ENCODE measurements around the gene WDR43.

WDR43 gene

DNA sequence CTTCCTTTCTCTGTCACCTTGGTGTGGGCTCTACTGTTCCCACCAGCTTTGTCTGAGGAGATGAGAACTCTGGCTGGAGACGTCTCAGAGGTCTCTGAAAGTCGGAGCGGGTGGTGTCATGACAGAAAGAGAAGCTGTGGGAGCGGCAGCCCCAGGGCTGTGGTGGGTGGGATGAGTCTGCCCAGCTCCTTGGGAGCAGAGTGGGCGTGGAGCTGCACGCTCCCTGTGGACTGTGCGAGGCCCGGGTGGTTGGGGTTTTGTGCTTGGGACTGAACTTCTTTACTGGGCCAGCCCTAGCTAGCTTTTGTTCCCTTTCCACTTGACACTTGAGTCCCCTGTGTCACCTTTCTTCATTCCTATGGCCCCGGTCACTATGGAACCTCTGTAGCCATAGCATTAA is 97.0 kb downstream of the WDR43 start:
- no peak for TF ChIP-seq HDGF (IDR thresholded peaks at IDR 0.05; ENCODE audit: borderline replicate concordance)
- no peak for TF ChIP-seq NFRKB (IDR thresholded peaks at IDR 0.05)
- no peak for TF ChIP-seq ZNF384 (IDR thresholded peaks at IDR 0.05)
- no peak for TF ChIP-seq LEF1 (IDR thresholded peaks at IDR 0.05; ENCODE audit: borderline replicate concordance)
- TF ChIP-seq SUZ12 (IDR thresholded peaks at IDR 0.05) = no peak
- no peak for TF ChIP-seq FOXM1 (IDR thresholded peaks at IDR 0.05; ENCODE audit: borderline replicate concordance)
- no peak for TF ChIP-seq ELF4 (IDR thresholded peaks at IDR 0.05)
- TF ChIP-seq FOXK2 (IDR thresholded peaks at IDR 0.05) = no peak
- TF ChIP-seq FOXA1 (IDR thresholded peaks at IDR 0.05) = no peak
- no peak for TF ChIP-seq ARNT (IDR thresholded peaks at IDR 0.05)
- TF ChIP-seq BHLHE40 (IDR thresholded peaks at IDR 0.05; ENCODE audit: borderline replicate concordance) = no peak
- TF ChIP-seq L3MBTL2 (conservative IDR thresholded peaks at IDR 0.05) = no peak
- no peak for TF ChIP-seq TARDBP (IDR thresholded peaks at IDR 0.05)
- no peak for TF ChIP-seq SP1 (IDR thresholded peaks at IDR 0.05)
- no peak for TF ChIP-seq CTBP1 (IDR thresholded peaks at IDR 0.05; ENCODE audit: borderline replicate concordance)
- TF ChIP-seq PKNOX1 (IDR thresholded peaks at IDR 0.05) = no peak
- no peak for DNase-seq (ENCODE audit: extremely low spot score)
- POLR2A ChIA-PET = no interaction called here
- CTCF ChIA-PET = no interaction called here

DNA sequence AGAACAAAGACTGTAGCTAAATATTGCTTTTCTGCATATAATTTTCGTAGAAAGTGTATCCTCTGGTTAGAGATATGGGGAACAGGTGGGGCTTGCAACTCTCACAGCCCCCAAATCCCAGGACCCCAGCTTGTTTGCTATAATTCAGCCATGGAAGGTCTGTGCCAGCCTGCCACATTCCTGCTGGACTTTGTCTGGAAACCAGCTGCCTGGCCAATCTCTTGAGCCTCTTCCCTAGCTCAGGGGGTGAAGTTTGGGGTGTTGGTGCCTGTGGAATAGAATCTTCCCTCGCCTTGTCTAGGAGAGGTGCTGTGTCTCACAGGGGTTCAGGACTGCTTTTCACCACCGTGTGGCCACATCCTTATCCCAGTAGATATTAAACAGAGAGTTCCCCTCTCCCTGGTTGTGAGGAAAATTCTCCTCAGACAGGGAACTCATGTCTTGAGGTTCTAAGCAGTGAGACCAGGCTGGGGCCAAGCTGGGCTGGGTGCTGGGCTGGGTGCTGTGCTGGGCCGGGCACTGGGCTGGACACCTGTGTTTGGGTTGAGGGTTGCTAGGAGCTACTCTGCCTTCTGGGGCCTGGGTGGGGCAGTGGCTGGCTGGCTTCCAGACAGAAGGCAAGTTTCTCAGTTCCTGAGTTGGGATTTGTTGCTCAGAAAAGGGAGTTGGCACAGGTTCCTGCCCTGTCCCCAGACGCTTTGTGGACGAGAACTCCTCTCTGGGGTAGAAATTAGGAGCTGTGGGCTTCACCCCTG is 98.9 kb downstream of the WDR43 start:
- TF ChIP-seq PKNOX1 (IDR thresholded peaks at IDR 0.05) (no peak), HDGF (IDR thresholded peaks at IDR 0.05; ENCODE audit: borderline replicate concordance) (no peak), BHLHE40 (IDR thresholded peaks at IDR 0.05; ENCODE audit: borderline replicate concordance) (no peak), FOXK2 (IDR thresholded peaks at IDR 0.05) (no peak), CTBP1 (IDR thresholded peaks at IDR 0.05; ENCODE audit: borderline replicate concordance) (no peak), L3MBTL2 (conservative IDR thresholded peaks at IDR 0.05) (no peak), FOXA1 (IDR thresholded peaks at IDR 0.05) (no peak)
- ChIA-PET POLR2A (no interaction called here), CTCF (interaction anchor here (0.6 kb wide), 1 partner anchor 322 kb away, joined by 3 read pairs; no protein-coding TSS in a partner anchor)
- no peak for DNase-seq (ENCODE audit: extremely low spot score)

DNA sequence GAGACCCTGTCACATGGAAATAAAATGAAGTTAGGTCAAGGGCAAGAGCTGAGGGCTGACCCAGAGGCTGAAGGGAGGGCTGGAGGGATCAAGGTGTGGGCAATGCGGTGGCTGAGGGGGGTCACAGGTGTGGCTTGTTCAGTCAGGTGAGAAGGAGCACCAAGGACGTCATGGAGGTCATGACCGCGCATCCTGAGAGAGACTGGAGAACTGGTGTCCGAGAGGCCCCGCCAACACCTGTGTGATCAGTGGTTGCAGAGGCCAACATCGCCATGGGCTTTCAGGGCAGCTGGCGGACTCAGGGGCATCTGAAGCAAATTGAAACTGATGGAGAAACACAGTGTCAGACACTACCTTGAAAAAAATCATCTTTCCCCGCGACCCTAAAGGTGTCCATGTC is 99.6 kb downstream of the WDR43 start:
- no peak for DNase-seq (ENCODE audit: extremely low spot score)
- ChIA-PET CTCF (no interaction called here), POLR2A (no interaction called here)
- TF ChIP-seq HDGF (IDR thresholded peaks at IDR 0.05; ENCODE audit: borderline replicate concordance) (no peak), PKNOX1 (IDR thresholded peaks at IDR 0.05) (no peak), FOXA1 (IDR thresholded peaks at IDR 0.05) (no peak), NFRKB (IDR thresholded peaks at IDR 0.05) (no peak), SP1 (IDR thresholded peaks at IDR 0.05) (no peak), BHLHE40 (IDR thresholded peaks at IDR 0.05; ENCODE audit: borderline replicate concordance) (no peak), TARDBP (IDR thresholded peaks at IDR 0.05) (no peak), ARNT (IDR thresholded peaks at IDR 0.05) (no peak), L3MBTL2 (conservative IDR thresholded peaks at IDR 0.05) (no peak), ZNF384 (IDR thresholded peaks at IDR 0.05) (no peak), ELF4 (IDR thresholded peaks at IDR 0.05) (no peak), CTBP1 (IDR thresholded peaks at IDR 0.05; ENCODE audit: borderline replicate concordance) (no peak), FOXK2 (IDR thresholded peaks at IDR 0.05) (no peak), SUZ12 (IDR thresholded peaks at IDR 0.05) (no peak)

- ChIA-PET POLR2A (no interaction called here), CTCF (no interaction called here)
- DNase-seq (ENCODE audit: extremely low spot score) = no peak
- TF ChIP-seq NFRKB (IDR thresholded peaks at IDR 0.05) = no peak
- no peak for TF ChIP-seq ZNF384 (IDR thresholded peaks at IDR 0.05)
- no peak for TF ChIP-seq FOXM1 (IDR thresholded peaks at IDR 0.05; ENCODE audit: borderline replicate concordance)
- no peak for TF ChIP-seq FOXK2 (IDR thresholded peaks at IDR 0.05)
- no peak for TF ChIP-seq TARDBP (IDR thresholded peaks at IDR 0.05)
Observed at GRCh38 chr2:28994679-28995078, 100.2 kb downstream of the WDR43 start.

- TF ChIP-seq CTBP1 (IDR thresholded peaks at IDR 0.05; ENCODE audit: borderline replicate concordance) (no peak), ARNT (IDR thresholded peaks at IDR 0.05) (no peak), NFRKB (IDR thresholded peaks at IDR 0.05) (no peak), FOXK2 (IDR thresholded peaks at IDR 0.05) (no peak), ZNF384 (IDR thresholded peaks at IDR 0.05) (no peak)
- CTCF ChIA-PET = interaction anchor here (0.8 kb wide), 1 partner anchor 194 kb away, joined by 3 read pairs; no protein-coding TSS in a partner anchor
- POLR2A ChIA-PET = no interaction called here
- DNase-seq (ENCODE audit: extremely low spot score) = no peak
Observed at GRCh38 chr2:28995765-28996750, 101.6 kb downstream of the WDR43 start.
